Fibroblast of skin of back (primary cell): ENCODE measurements around the gene DLG1. TPM values are rescaled to one million over a fixed set of nuclear protein-coding genes. Genes with fewer than 3 reads are reported as not detected.

Experiments used
- DNase-seq: peaks from one replicate; pipeline ENCODE4 v3.0.0-alpha.2; 2013
- polyA plus RNA-seq, 2 experiments: library from polyadenylated mRNA; unstranded; fragments of 120-200 nt; gene quantifications; one replicate each; pipeline ENCODE4 v1.2.1, GENCODE V29; 2013; ENCODE audit not compliant: insufficient read length in 2 of 2

The DLG1 gene
- 67.9 TPM for polyA plus RNA-seq (2013, experiment 1 of 2; ENCODE audit: insufficient read length)
- polyA plus RNA-seq (2013, experiment 2 of 2; ENCODE audit: insufficient read length) = 52.1 TPM

DNA sequence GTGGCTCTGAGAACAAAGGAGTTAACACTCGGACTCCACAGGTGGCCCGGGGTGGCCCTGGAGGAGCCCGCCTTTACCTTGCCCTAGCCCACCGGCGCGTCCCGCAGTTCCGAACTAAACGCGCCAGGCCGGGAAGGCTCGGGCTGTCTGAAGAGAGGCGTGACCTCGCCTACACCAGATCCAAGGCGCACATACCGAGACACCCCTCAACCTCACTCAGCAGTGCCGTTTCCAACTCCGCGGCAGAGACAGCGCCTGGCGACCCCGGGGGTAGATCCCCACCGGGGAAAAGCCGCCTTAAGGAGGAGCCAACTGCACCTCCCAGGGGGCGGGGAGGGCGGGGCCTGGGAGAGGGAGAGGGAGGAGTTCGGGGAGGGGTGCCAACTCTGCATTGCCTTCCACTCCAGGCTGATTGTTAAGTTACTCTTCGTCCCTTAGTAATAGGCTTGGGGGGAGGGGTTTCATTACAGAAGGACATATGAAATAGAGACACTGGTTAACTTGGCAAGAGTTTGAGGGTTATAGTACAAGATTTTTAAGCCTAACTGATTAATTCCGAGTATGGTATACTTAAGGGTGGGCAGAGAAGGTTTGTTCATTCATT is at the start of gene DLG1:
Gene DLG1 (minus strand): TSS at position 272 of the 604 bp plus-strand sequence. CDS start 1,408 bp downstream, outside the sequence.
- DNase-seq = peak; percentile 96

DNA sequence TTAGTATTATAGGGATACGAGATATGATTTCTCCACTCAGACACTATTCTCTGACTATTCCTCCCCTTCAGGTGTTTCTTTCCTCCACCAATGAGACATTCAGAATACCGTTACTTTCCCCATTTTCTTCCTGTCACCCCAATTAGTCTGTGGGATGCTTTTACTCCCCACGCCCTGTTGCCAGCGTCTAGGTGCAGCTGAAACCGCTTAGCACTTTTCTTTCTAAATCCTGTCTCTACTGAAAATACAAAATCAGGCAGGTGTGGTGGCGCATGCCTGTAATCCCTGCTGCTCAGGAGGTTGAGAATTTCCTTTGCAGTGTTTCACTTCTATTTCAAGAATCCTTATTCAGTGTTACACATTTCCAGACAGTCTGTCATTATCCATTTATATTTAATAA is 49.6 kb upstream of the DLG1 start:
- DNase-seq = no peak

- no peak for DNase-seq
These were observed 47.0 kb upstream of the DLG1 start for GRCh38 chr3:197345390-197345789.

DNA sequence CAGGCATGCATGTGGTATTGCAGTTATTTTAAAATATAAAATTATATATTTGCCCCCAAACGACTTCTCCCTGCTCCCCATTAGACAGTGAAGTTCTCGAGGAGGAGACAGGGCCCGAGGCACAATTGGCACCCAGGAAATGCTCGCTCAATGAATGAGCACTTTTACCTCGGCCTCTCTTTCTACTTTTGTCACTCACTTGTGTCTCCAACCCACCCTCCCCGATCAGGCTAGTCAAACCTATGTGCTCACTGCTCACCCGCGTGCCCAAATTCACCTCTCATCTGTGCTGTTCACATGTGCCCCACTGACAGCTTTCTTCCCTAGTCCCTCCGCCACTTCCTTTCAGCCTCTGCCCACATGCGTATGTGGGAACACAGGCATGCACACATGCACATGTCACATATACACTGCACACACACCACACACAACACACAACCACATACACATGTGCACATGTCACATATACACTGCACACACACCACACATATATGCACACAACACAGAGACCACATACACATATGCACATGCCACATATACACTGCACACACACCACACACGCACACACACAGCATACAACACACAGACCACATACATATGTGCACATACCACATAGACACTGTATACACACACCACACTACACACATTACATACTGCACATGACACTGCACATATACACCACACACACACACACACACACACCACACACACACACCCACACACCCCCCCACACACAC is 46.3 kb upstream of the DLG1 start:
- DNase-seq = no peak

GRCh38 chr3:197343656-197344408 is 45.4 kb upstream of the DLG1 start:
- DNase-seq = no peak

DNA sequence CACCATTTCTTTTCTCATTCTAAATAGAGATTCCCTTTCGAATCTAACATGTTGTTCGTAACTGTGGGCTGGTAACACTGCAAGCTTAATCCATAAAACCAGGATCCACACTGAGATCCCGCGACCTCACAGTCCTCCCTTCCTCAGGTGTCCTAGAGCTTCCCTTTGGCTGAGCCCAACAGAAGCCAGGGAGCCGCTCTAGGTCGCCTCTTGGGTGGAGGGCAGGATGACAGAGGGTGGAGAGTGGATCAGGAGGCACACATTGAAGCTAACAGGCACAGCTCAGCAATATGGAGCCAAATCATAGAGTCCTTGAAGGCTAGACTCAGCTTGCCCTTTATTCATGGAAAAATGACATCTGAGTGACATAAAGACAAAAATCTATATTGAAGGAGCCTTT is 44.7 kb upstream of the DLG1 start:
- no peak for DNase-seq

GRCh38 chr3:197340521-197340871 is 42.1 kb upstream of the DLG1 start:
- DNase-seq = no peak

GRCh38 chr3:197339841-197340520 is 41.6 kb upstream of the DLG1 start:
- DNase-seq = peak; percentile 90

DNA sequence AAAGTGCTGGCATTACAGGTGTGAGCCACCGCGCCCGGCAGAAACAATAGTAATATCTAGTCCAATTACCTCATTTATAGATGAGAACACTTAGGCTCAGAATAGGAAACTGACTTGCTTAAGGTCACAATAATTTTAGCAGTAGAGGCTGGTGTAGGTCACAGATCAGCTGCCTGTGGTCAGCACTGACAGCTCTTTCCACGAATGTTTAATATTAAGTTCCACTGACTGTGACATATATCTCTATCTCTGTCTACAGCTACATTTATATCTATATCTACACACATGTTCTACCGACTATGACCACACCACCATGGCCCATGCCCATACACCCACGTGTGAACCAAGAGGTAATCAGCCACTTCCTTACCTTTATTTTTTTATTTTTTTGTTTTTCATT is 40.2 kb upstream of the DLG1 start:
- no peak for DNase-seq

DNA sequence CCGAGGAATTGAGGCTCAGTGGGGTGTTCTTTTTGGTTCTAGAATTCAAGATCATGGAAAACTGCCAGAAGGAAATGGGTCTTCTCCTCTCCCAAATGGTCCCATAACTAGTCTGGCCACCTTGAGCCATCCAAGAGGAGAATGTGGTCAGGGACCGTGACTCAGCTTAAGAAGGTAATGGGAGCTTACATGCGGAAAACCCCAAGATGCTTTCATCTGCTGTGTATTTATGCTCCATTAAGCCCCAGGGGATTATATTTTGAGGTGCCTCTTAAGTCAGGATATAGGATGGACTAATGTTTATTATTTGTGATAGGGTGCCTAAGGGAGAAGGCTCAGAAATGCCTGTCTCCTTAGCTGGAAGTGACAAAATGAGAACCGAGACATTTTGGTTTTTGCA is 39.2 kb upstream of the DLG1 start:
- DNase-seq = no peak

- DNase-seq = no peak
These were observed 38.8 kb upstream of the DLG1 start for GRCh38 chr3:197337214-197337613.

- no peak for DNase-seq
These were observed 37.9 kb upstream of the DLG1 start for GRCh38 chr3:197336348-197336747.

DNA sequence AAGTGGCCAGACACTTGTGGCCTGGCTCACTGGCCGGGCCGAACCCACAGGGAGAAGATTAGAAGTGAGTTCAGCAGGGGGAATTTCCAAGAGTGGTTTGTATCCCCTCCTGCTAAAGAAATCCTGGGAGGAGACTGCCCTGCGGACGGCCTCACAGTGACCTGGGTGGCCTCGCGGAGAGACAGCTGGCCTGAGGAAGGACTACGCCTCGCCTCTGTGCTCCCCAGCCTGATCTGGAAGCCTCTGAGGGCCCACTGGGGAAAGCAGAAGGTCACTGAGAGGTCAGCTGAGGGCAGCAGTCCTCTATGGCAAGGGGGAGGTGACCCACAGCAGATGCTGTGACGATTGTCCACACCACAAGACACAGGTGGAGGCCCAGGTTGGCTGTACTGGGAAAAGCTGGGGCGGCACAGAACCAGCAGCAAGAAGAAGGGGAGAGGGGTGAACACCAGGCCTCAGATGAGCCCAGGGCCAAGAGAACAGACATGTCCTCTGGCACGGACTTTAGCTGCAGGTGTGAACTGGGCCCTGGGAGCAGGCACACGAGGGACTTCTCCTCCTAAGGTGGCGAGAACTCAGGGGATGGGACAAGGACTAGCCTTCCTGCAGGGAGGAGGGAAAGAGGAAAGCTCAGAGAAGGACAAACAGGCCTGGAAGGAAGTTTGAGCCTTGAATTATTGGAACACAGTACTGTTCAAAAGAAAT is 37.2 kb upstream of the DLG1 start:
- no peak for DNase-seq

GRCh38 chr3:197333901-197334639 is 35.7 kb upstream of the DLG1 start:
- no peak for DNase-seq

DNA sequence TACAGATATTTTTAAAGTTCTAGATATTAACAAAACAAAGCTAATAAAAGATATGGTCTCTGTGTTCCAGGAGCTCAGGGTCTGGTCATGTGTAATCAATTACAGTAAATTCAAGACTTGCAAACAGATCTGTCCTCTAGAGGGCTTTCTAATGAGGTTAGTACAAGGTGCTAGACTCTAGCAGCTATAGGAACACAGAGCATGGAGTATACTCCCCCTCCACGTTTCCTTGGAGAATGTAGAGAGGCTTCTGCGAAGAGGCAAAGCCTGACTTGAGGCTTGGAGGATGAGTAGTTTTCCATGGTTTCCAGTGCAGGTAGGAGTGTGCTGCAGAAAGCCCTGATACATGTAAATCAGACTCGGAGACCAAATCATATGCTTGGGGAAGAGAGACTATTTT is 32.7 kb upstream of the DLG1 start:
- no peak for DNase-seq

GRCh38 chr3:197329382-197329781 is 31.0 kb upstream of the DLG1 start:
- no peak for DNase-seq

DNA sequence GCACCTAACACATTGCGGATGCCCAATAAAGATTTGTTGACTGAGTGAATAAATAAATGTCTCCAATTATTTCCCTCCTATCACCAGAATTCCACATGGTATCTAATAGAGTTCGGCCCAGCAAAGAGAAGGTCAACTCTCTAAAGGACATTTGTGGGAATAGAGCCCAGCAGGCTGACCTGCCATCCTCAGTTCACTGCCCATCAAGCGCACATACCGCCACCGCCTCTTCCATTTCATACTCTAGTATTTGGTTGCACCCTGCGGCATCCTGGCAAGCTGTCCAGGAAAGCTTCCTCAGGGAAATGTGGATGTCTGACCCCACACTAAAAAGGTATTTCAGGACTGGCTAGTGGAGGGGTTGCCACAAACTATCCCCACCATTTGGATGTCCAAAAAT is 29.8 kb upstream of the DLG1 start:
- DNase-seq = no peak

DNA sequence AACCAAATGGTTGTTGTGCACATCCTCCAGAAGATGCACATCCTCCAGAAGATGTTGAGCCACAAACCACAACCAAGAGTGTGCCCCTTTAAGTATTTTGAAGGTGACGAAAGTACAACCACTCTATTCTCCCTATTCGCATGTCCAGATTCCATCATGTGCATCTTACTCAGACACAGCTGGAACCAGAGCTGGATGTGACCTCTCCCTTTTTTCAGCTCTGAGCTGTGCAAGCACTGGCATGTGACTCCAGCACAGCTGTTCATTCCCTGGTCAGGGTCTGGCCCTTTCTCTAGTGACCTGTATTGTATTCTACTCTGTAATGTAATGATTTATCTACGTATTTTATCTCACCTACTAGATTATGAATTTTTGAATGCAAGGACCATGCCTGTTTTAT is 29.3 kb upstream of the DLG1 start:
- no peak for DNase-seq

DNA sequence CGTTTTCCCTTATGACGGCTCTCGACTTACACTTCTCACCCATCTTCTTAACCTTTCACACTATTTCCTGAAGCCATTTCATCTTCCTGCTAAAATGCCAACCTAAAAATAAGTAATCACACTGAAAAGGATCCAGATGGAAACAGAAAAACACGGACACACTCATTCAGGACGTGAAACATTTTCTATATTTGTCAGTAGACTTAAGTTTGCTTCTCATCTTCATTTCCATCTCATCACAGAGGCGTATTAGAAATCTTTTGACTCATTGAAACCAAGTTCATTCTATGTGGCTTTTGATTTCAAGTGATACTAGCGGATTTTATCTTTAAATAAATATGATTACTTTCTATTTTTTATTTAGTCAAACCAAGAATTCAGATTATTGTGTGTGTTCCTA is 27.4 kb upstream of the DLG1 start:
- no peak for DNase-seq

DNA sequence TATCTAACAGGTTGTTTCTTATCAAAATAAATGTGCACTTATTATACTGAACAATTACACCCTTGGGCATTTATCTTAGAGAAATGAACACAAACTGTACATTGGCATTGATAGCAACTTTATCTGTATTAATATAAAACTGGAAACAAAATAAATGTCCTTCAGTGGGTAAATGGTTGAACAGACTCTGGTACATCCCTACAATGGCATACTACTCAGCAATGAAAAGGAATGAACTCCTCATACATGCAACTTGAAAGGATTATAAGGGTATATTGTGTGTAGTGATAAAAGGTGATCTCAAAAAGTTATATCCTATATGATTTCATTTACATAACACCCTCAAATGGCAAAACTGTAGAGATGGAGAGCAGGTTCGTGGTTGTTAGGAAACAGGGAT is 23.7 kb upstream of the DLG1 start:
- no peak for DNase-seq

DNA sequence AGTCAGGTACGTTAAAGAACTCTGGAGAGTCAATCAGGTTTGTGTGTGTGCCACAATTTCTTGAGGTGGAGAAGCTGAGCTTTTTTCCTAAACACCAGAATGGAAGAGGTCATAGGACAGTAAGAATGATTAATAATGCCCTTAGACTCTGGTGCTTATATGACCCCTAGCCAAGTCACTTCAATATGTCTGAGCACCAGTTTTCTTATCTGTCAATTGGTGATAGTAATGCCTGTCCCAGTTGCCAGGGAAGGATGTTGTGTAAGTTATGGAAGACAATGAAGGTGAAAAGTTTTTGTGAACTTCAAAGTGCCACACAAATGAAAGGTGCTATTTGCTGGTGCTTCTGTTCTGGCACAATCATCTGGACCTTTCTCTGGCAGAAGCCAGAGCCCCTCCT is 22.2 kb upstream of the DLG1 start:
- no peak for DNase-seq
